A549 (cell line): ENCODE data around the gene FLRT3. TPM values are rescaled to one million over a fixed set of nuclear protein-coding genes. Genes with fewer than 3 reads are reported as not detected.

Source experiments
- ATAC-seq, 2 experiments: fragments of 200-7000 bp in 1 of 2; fragments of >200 bp in 1 of 2; cut with Nextera tagmentation in 1 of 2; cut with Tn5 transposase in 1 of 2; 3 replicates each; pipeline versions ENCODE4 v1.8.0 to v1.9.1; 2018 to 2020; ENCODE audit warnings: mild to moderate bottlenecking in 1 of 2, moderate library complexity in 1 of 2
- CTCF ChIA-PET: fragments of 300-600 bp; sonication (Branson Sonifier 250); formaldehyde crosslinking; extraction: SDS; loops from one replicate; lab custom pipeline; 2021; ENCODE audit warnings: antibody characterized with exemption, inconsistent platforms; lab: Yijun Ruan, JAX
- POLR2A ChIA-PET: fragments of 350-600 bp; formaldehyde crosslinking; extraction: SDS; loops from one replicate; lab custom pipeline; 2021; ENCODE audit warnings: antibody characterized with exemption, inconsistent platforms; lab: Yijun Ruan, JAX
- DNase-seq, 2 experiments: peaks; one replicate each; pipeline versions ENCODE4 v3.0.0 to v3.0.0-alpha.2; 2011 to 2016; ENCODE audit warnings: low read depth in 1 of 2, low spot score in 1 of 2
- FAIRE-seq: peaks from 2 replicates; lab custom pipeline; 2011; peaks lifted over from hg19 to GRCh38; lab: Jason Lieb, UNC
- H3K27ac ChIP-seq, 2 experiments: fragments of >200 bp; sonication (Bioruptor Twin); formaldehyde crosslinking; 3 replicates each; pipeline ENCODE4 v1.5.1; 2016 to 2017
- H3K4me1 ChIP-seq: fragments of >200 bp; sonication (Bioruptor Twin); formaldehyde crosslinking; 3 replicates; pipeline ENCODE4 v1.6.1; 2016
- H3K4me2 ChIP-seq: fragments of >200 bp; sonication (Bioruptor Twin); formaldehyde crosslinking; 3 replicates; pipeline ENCODE4 v1.6.1; 2016
- H3K4me3 ChIP-seq: fragments of >200 bp; sonication (Bioruptor Twin); formaldehyde crosslinking; 3 replicates; pipeline ENCODE4 v1.5.1; 2016
- H3K9me3 ChIP-seq: fragments of >200 bp; sonication (Bioruptor Twin); formaldehyde crosslinking; 3 replicates; pipeline ENCODE4 v1.6.1; 2016
- ATOH8 ChIP-seq: fragments of 250-450 bp; sonication (Bioruptor Pico); IDR thresholded peaks from 2 replicates; pipeline ENCODE4 v1.5.0; 2020; ENCODE audit warnings: low read depth, mild to moderate bottlenecking, moderate library complexity
- BHLHE40 ChIP-seq: IDR thresholded peaks from 2 replicates; pipeline ENCODE4 v1.6.1; 2012; ENCODE audit warnings: low read depth, low read length, inconsistent platforms
- CHD4 ChIP-seq: fragments of 200-600 bp; sonication (generic); IDR thresholded peaks from 2 replicates; pipeline ENCODE4 v1.6.1; 2016; ENCODE audit warnings: antibody characterized with exemption, mild to moderate bottlenecking, borderline replicate concordance
- CTCF ChIP-seq: fragments of >200 bp; sonication (Bioruptor Twin); formaldehyde crosslinking; IDR thresholded peaks from 3 replicates; pipeline ENCODE4 v1.5.1; 2016
- EHF ChIP-seq: fragments of 250-450 bp; sonication (Bioruptor Pico); IDR thresholded peaks from 2 replicates; pipeline ENCODE4 v1.5.0; 2020; ENCODE audit warnings: mild to moderate bottlenecking
- FOSB ChIP-seq: fragments of 250-450 bp; sonication (Bioruptor Pico); IDR thresholded peaks from 2 replicates; pipeline ENCODE4 v1.5.0; 2020; ENCODE audit warnings: mild to moderate bottlenecking, moderate library complexity
- FOXS1 ChIP-seq: fragments of 250-450 bp; sonication (Bioruptor Pico); IDR thresholded peaks from 2 replicates; pipeline ENCODE4 v1.5.0; 2020; ENCODE audit warnings: mild to moderate bottlenecking, moderate library complexity
- HDAC2 ChIP-seq: fragments of 200-600 bp; sonication (generic); IDR thresholded peaks from 2 replicates; pipeline ENCODE4 v1.6.1; 2016
- HES2 ChIP-seq: fragments of >200 bp; sonication (Bioruptor Twin); formaldehyde crosslinking; IDR thresholded peaks from 2 replicates; pipeline ENCODE4 v1.6.1; 2016
- HMGXB4 ChIP-seq: fragments of 250-450 bp; sonication (Bioruptor Pico); IDR thresholded peaks from 2 replicates; pipeline ENCODE4 v1.5.0; 2021; ENCODE audit warnings: mild to moderate bottlenecking, moderate library complexity, borderline replicate concordance
- HOXA7 ChIP-seq: fragments of 250-450 bp; sonication (Bioruptor Pico); IDR thresholded peaks from 2 replicates; pipeline ENCODE4 v1.5.0; 2020; ENCODE audit warnings: mild to moderate bottlenecking, moderate library complexity
- HOXB5 ChIP-seq: fragments of 250-450 bp; sonication (Bioruptor Pico); IDR thresholded peaks from 2 replicates; pipeline ENCODE4 v1.5.0; 2020; ENCODE audit warnings: mild to moderate bottlenecking, moderate library complexity
- JUNB ChIP-seq: fragments of >200 bp; sonication (Bioruptor Twin); formaldehyde crosslinking; IDR thresholded peaks from 2 replicates; pipeline ENCODE4 v1.6.1; 2016
- MAFK ChIP-seq: fragments of 450-650 bp; IDR thresholded peaks from 2 replicates; pipeline ENCODE4 v1.6.1; 2014; ENCODE audit not compliant: partially characterized antibody
- MAZ ChIP-seq: fragments of 150-350 bp; IDR thresholded peaks from 2 replicates; pipeline ENCODE4 v1.6.1; 2014; ENCODE audit warnings: antibody characterized with exemption, low read depth, low read length, borderline replicate concordance
- NPAS2 ChIP-seq: fragments of 250-450 bp; sonication (Bioruptor Pico); IDR thresholded peaks from 2 replicates; pipeline ENCODE4 v1.8.0; 2022; ENCODE audit warnings: mild to moderate bottlenecking, moderate library complexity, borderline replicate concordance
- PBX3 ChIP-seq: IDR thresholded peaks from 2 replicates; pipeline ENCODE4 v1.6.1; 2012
- POLR2A ChIP-seq: IDR thresholded peaks from 2 replicates; pipeline ENCODE4 v1.6.1; 2012; ENCODE audit warnings: mild to moderate bottlenecking, low read length
- POLR2AphosphoS2 ChIP-seq: conservative IDR thresholded peaks from 2 replicates; pipeline ENCODE4 v1.6.1; 2012; ENCODE audit warnings: low read length, improper control_type of control experiment, inconsistent platforms
- RARB ChIP-seq: fragments of 250-450 bp; sonication (Bioruptor Pico); IDR thresholded peaks from 2 replicates; pipeline ENCODE4 v1.8.0; 2021; ENCODE audit warnings: mild to moderate bottlenecking, moderate library complexity
- RCOR1 ChIP-seq: fragments of 150-350 bp; IDR thresholded peaks from 2 replicates; pipeline ENCODE4 v1.6.1; 2014; ENCODE audit warnings: antibody characterized with exemption, low read length, low read depth
- REST ChIP-seq: fragments of 200-600 bp; sonication (generic); IDR thresholded peaks from 2 replicates; pipeline ENCODE4 v1.6.1; 2016; ENCODE audit warnings: antibody characterized with exemption, mild to moderate bottlenecking, moderate library complexity
- RFX5 ChIP-seq: fragments of 450-650 bp; IDR thresholded peaks from 2 replicates; pipeline ENCODE4 v1.7.1; 2014; ENCODE audit warnings: antibody characterized with exemption, mild to moderate bottlenecking, moderate library complexity
- RNF2 ChIP-seq: fragments of 200-600 bp; sonication (generic); IDR thresholded peaks from 2 replicates; pipeline ENCODE4 v1.6.1; 2016; ENCODE audit warnings: low read depth, mild to moderate bottlenecking, antibody characterized with exemption, moderate library complexity, borderline replicate concordance
- TFCP2L1 ChIP-seq: fragments of 250-450 bp; sonication (Bioruptor Pico); IDR thresholded peaks from 2 replicates; pipeline ENCODE4 v1.5.0; 2021; ENCODE audit warnings: mild to moderate bottlenecking
- TP53 ChIP-seq: fragments of 250-450 bp; sonication (Bioruptor Pico); IDR thresholded peaks from 2 replicates; pipeline ENCODE4 v1.5.0; 2021; ENCODE audit warnings: mild to moderate bottlenecking, moderate library complexity
- USF2 ChIP-seq: fragments of 450-650 bp; IDR thresholded peaks from 2 replicates; pipeline ENCODE4 v1.6.1; 2014; ENCODE audit warnings: antibody characterized with exemption
- ZC3H11A ChIP-seq: fragments of 450-650 bp; IDR thresholded peaks from 2 replicates; pipeline ENCODE4 v1.6.1; 2014; ENCODE audit warnings: antibody characterized with exemption, mild to moderate bottlenecking
- ZSCAN20 ChIP-seq: fragments of 250-450 bp; sonication (Bioruptor Pico); IDR thresholded peaks from 2 replicates; pipeline ENCODE4 v1.8.0; 2022; ENCODE audit warnings: mild to moderate bottlenecking, moderate library complexity
- WGBS: methylation state at CpG from one replicate; pipeline ENCODE4 v1.1.6; 2017; ENCODE audit errors: missing lambda C conversion rate; 5-methylcytosine and 5-hydroxymethylcytosine counted together
- polyA plus RNA-seq, 4 experiments: library from polyadenylated mRNA; depleted of rRNA in 3 of 4; stranded (reverse); fragments of >200 nt; fragmentation: RNase III in 1 of 4; extraction: RNeasy Plus Mini Kit Qiagen cat#74134 plus additional on column Dnase treatment in 1 of 4; gene quantifications; 2 replicates in 3 of 4; 3 replicates in 1 of 4; pipeline ENCODE4 v1.2.3, GENCODE V29; 2011 to 2017

FLRT3 gene
- polyA plus RNA-seq, 2 of the 4 experiments (the other 2 are of a cell fraction), result 3.4 to 28.7 TPM

- ChIA-PET POLR2A (no interaction called here), CTCF (interaction anchor here (0.6 to 2.0 kb wide), 5 partner anchors 10 to 1741 kb away, joined by 3 to 9 read pairs (median 4); partner anchors contain the start of gene MACROD2)
- no peak for ATAC-seq
- H3K4me3 ChIP-seq, result peak overlapping the region; percentile 67
- no peak for DNase-seq
- TF ChIP-seq HOXA7 (CRISPR knock-in tag), result no peak
- no peak for TF ChIP-seq NPAS2 (CRISPR knock-in tag)
- no peak for TF ChIP-seq MAFK
- no peak for TF ChIP-seq HOXB5
- TF ChIP-seq RNF2, result no peak
- TF ChIP-seq FOSB (CRISPR knock-in tag), result no peak
- no peak for TF ChIP-seq ATOH8
- TF ChIP-seq POLR2A, result no peak
- TF ChIP-seq TFCP2L1, result no peak
- no peak for TF ChIP-seq EHF
- no peak for TF ChIP-seq PBX3
- no peak for TF ChIP-seq USF2
- TF ChIP-seq JUNB, result no peak
- TF ChIP-seq REST, result no peak
- no peak for TF ChIP-seq ZSCAN20 (CRISPR knock-in tag)
- no peak for TF ChIP-seq RCOR1
- TF ChIP-seq POLR2AphosphoS2, result no peak
- TF ChIP-seq CHD4, result no peak
- TF ChIP-seq HES2, result no peak
- TF ChIP-seq ZC3H11A, result no peak
- peaks cover 28% of the 10 kb centered on the region for H3K4me1 ChIP-seq
- H3K4me2 ChIP-seq, result peak overlapping the region; percentile 83
- no peaks in the 10 kb centered on the region for H3K9me3 ChIP-seq
- peak overlapping the region; percentile 36 to 46; a peak in 3 of 6 replicates for H3K27ac ChIP-seq
- no peak for FAIRE-seq
These were observed 2.4 kb downstream of the FLRT3 start for GRCh38 chr20:14335052-14335451.

GRCh38 chr20:14334306-14334930 is 3.0 kb downstream of the FLRT3 start:
- POLR2A ChIA-PET, result no interaction called here
- Histone ChIP-seq H3K4me1 (peaks cover 26% of the 10 kb centered on the region; the same call in 2 of the 3 replicates), H3K27ac (peak overlapping the region in 1 of 2 experiments; percentile 36; a peak in 2 of 6 replicates), H3K4me2 (peak overlapping the region; percentile 83), H3K4me3 (peak overlapping the region; percentile 67), H3K9me3 (no peaks in the 10 kb centered on the region)
- peak in 1 of 2 experiments; percentile 37; a peak in 3 of 6 replicates for ATAC-seq
- DNase-seq, result peak; percentile 37 to 71
- 3% methylated on average over 3 of the region's 3 CpGs for WGBS
- CTCF ChIA-PET, result interaction anchor here (0.6 to 2.0 kb wide), 15 partner anchors 9 to 1596 kb away, joined by 3 to 9 read pairs (median 3); partner anchors contain the start of gene MACROD2
- FAIRE-seq, result peak; percentile 73
- TF ChIP-seq MAZ (no peak), FOXS1 (no peak), BHLHE40 (no peak), CTCF (peak; percentile 74), RCOR1 (no peak), RFX5 (no peak), TP53 (CRISPR knock-in tag) (no peak), HMGXB4 (CRISPR knock-in tag) (no peak), RARB (CRISPR knock-in tag) (no peak), ZSCAN20 (CRISPR knock-in tag) (no peak), HDAC2 (no peak)
